H9 (cell line): Measurements from ENCODE around the gene ADAMTS17. TPM values are rescaled to one million over a fixed set of nuclear protein-coding genes. Genes with fewer than 3 reads are reported as not detected.
A peak's percentile ranks its signal among the peaks of the same experiment; 100 is the strongest.

Source experiments
- DNase-seq: peaks from one replicate; pipeline ENCODE4 v3.0.0-alpha.2; 2017
- H2AFZ ChIP-seq: one replicate; pipeline ENCODE4 v1.6.1; 2013; ENCODE audit warnings: mild to moderate bottlenecking, low read length, control low read depth, moderate library complexity
- H2AK5ac ChIP-seq: 2 replicates; pipeline ENCODE4 v1.6.1; 2013; ENCODE audit warnings: low read length, control low read depth, mixed read lengths; ENCODE audit not compliant: insufficient read length
- H2BK120ac ChIP-seq: one replicate; pipeline ENCODE4 v1.6.1; 2013; ENCODE audit warnings: low read depth, mild to moderate bottlenecking, low read length, control low read depth, inconsistent platforms; ENCODE audit not compliant: poor library complexity, severe bottlenecking
- H2BK12ac ChIP-seq: 2 replicates; pipeline ENCODE4 v1.6.1; 2013; ENCODE audit warnings: low read length, control low read depth, mixed read lengths, low read depth; ENCODE audit not compliant: insufficient read length
- H2BK15ac ChIP-seq: 2 replicates; pipeline ENCODE4 v1.6.1; 2013; ENCODE audit warnings: low read depth, low read length, control low read depth
- H2BK20ac ChIP-seq: one replicate; pipeline ENCODE4 v1.6.1; 2013; ENCODE audit warnings: low read depth, mild to moderate bottlenecking, low read length, control low read depth, inconsistent platforms; ENCODE audit not compliant: poor library complexity, severe bottlenecking
- H2BK5ac ChIP-seq: 2 replicates; pipeline ENCODE4 v1.6.1; 2013; ENCODE audit warnings: low read length, control low read depth, mixed read lengths; ENCODE audit not compliant: insufficient read length
- H3K14ac ChIP-seq: 2 replicates; pipeline ENCODE4 v1.6.1; 2013; ENCODE audit warnings: low read length, control low read depth; ENCODE audit not compliant: insufficient read depth
- H3K18ac ChIP-seq: 2 replicates; pipeline ENCODE4 v1.6.1; 2013; ENCODE audit warnings: low read depth, mild to moderate bottlenecking, mixed read lengths, low read length, control low read depth; ENCODE audit not compliant: insufficient read length
- H3K23ac ChIP-seq: 2 replicates; pipeline ENCODE4 v1.6.1; 2013; ENCODE audit warnings: low read length, control low read depth, mixed read lengths, low read depth; ENCODE audit not compliant: insufficient read length
- H3K23me2 ChIP-seq: 2 replicates; pipeline ENCODE4 v1.6.1; 2013; ENCODE audit warnings: low read depth, mild to moderate bottlenecking, mixed read lengths, low read length, control low read depth; ENCODE audit not compliant: insufficient read length, poor library complexity, severe bottlenecking
- H3K27ac ChIP-seq: 2 replicates; pipeline ENCODE4 v1.5.1; 2013; ENCODE audit warnings: low read length, control low read depth, mixed read lengths, low read depth; ENCODE audit not compliant: insufficient read length
- H3K27me3 ChIP-seq: 2 replicates; pipeline ENCODE4 v1.6.1; 2013; ENCODE audit warnings: low read length, control low read depth, inconsistent platforms; ENCODE audit not compliant: insufficient read depth
- H3K4ac ChIP-seq: 2 replicates; pipeline ENCODE4 v1.6.1; 2013; ENCODE audit warnings: low read depth, mild to moderate bottlenecking, control low read depth, inconsistent platforms, low read length, moderate library complexity
- H3K4me1 ChIP-seq: 2 replicates; pipeline ENCODE4 v1.6.1; 2013; ENCODE audit warnings: low read length, control low read depth, inconsistent platforms; ENCODE audit not compliant: insufficient read depth
- H3K4me2 ChIP-seq: 2 replicates; pipeline ENCODE4 v1.6.1; 2013; ENCODE audit warnings: low read length, control low read depth, mixed read lengths; ENCODE audit not compliant: insufficient read length, insufficient read depth
- H3K56ac ChIP-seq: 2 replicates; pipeline ENCODE4 v1.6.1; 2013; ENCODE audit warnings: low read depth, mild to moderate bottlenecking, mixed read lengths, low read length, control low read depth; ENCODE audit not compliant: insufficient read length
- H3K79me1 ChIP-seq: 2 replicates; pipeline ENCODE4 v1.6.1; 2013; ENCODE audit warnings: low read depth, mild to moderate bottlenecking, moderate library complexity, low read length, control low read depth, inconsistent platforms; ENCODE audit not compliant: insufficient read depth, poor library complexity, severe bottlenecking
- H3K79me2 ChIP-seq: 2 replicates; pipeline ENCODE4 v1.6.1; 2013; ENCODE audit warnings: low read length, control low read depth, inconsistent platforms; ENCODE audit not compliant: insufficient read depth
- H3K9ac ChIP-seq: 2 replicates; pipeline ENCODE4 v1.6.1; 2013; ENCODE audit warnings: low read length, control low read depth, mixed read lengths; ENCODE audit not compliant: insufficient read length; ENCODE audit errors: extremely low read depth
- H3K9me3 ChIP-seq: one replicate; pipeline ENCODE4 v1.6.1; 2013; ENCODE audit warnings: low read depth, low read length, inconsistent platforms; ENCODE audit not compliant: control insufficient read depth
- H3T11ph ChIP-seq: one replicate; pipeline ENCODE4 v1.6.1; 2013; ENCODE audit warnings: mild to moderate bottlenecking, low read length, control low read depth, inconsistent platforms
- H4K20me1 ChIP-seq: one replicate; pipeline ENCODE4 v1.6.1; 2013; ENCODE audit not compliant: control insufficient read depth, insufficient read length, insufficient read depth
- H4K5ac ChIP-seq: 2 replicates; pipeline ENCODE4 v1.6.1; 2013; ENCODE audit warnings: low read depth, mild to moderate bottlenecking, mixed read lengths, low read length, control low read depth; ENCODE audit not compliant: insufficient read length
- H4K8ac ChIP-seq: replicated peaks from 2 replicates; pipeline ENCODE4 v1.6.1; 2013; ENCODE audit warnings: low read length, control low read depth, mixed read lengths, low read depth; ENCODE audit not compliant: insufficient read length
- H4K91ac ChIP-seq: 2 replicates; pipeline ENCODE4 v1.6.1; 2013; ENCODE audit warnings: low read depth, mild to moderate bottlenecking, moderate library complexity, mixed read lengths, low read length, control low read depth; ENCODE audit not compliant: insufficient read length
- H3K27ac Mint-ChIP-seq, 3 experiments: 2 replicates in 2 of 3; 3 replicates in 1 of 3; pipeline ENCODE4 v1.8.0; 2020 to 2021; ENCODE audit warnings: mixed read lengths in 3 of 3, mild to moderate bottlenecking in 1 of 3, moderate library complexity in 1 of 3
- H3K27me3 Mint-ChIP-seq: 2 replicates; pipeline ENCODE4 v1.8.0; 2021; ENCODE audit warnings: low read depth, mild to moderate bottlenecking, moderate library complexity, mixed read lengths
- H3K36me3 Mint-ChIP-seq, 3 experiments: 2 replicates in 2 of 3; 3 replicates in 1 of 3; pipeline ENCODE4 v1.8.0; 2020 to 2021; ENCODE audit warnings: low read depth in 3 of 3, mixed read lengths in 3 of 3; ENCODE audit not compliant: insufficient read depth in 1 of 3
- H3K4me1 Mint-ChIP-seq, 2 experiments: 2 replicates each; pipeline ENCODE4 v1.8.0; 2020; ENCODE audit warnings: mixed read lengths in 2 of 2
- H3K4me3 Mint-ChIP-seq, 2 experiments: 2 replicates in 1 of 2; 3 replicates in 1 of 2; pipeline ENCODE4 v1.8.0; 2020 to 2021; ENCODE audit warnings: mild to moderate bottlenecking in 2 of 2, mixed read lengths in 2 of 2, moderate library complexity in 1 of 2
- H3K9me3 Mint-ChIP-seq, 2 experiments: 2 replicates in 1 of 2; 3 replicates in 1 of 2; pipeline ENCODE4 v1.8.0; 2020; ENCODE audit warnings: mild to moderate bottlenecking in 2 of 2, mixed read lengths in 2 of 2, moderate library complexity in 1 of 2
- WGBS: extraction: QIAGEN DNeasy Blood & Tissue Kit; methylation state at CpG from one replicate; pipeline ENCODE4 v1.1.7; 2013; ENCODE audit warnings: missing lambda C conversion rate, low lambda C conversion rate, mixed read lengths; ENCODE audit not compliant: insufficient read length; ENCODE audit errors: extremely low coverage; 5-methylcytosine and 5-hydroxymethylcytosine counted together
- total RNA-seq: library from RNA; stranded (reverse); gene quantifications from 2 replicates; pipeline ENCODE4 v1.2.1, GENCODE V29; 2021
- TF ChIP-seq, protein P1 (sequence below): fragments of 200-600 bp; sonication (generic); conservative IDR thresholded peaks from 3 replicates; pipeline ENCODE4 v1.8.0; 2021; ENCODE audit warnings: antibody characterized with exemption, mild to moderate bottlenecking

The ADAMTS17 gene
- total RNA-seq, 1 experiment from 2014 or later, result 2.9 TPM

- H2AK5ac ChIP-seq, result no peak overlapping the region
- H4K91ac ChIP-seq, result no peak overlapping the region
- no peaks in the 10 kb centered on the region for H3K23me2 ChIP-seq
- peak overlapping the region; percentile 48; the same call in 1 of the 2 replicates for H2BK15ac ChIP-seq
- WGBS, result no CpG with 5 or more reads among the region's 10 CpGs
- DNase-seq, result no peak
- H2BK120ac ChIP-seq, result no peak overlapping the region
- no peak overlapping the region for H3K56ac ChIP-seq
- Mint-ChIP-seq H3K27me3 (peaks cover 4% of the 10 kb centered on the region; the same call in 1 of the 2 replicates), H3K4me1 (no peaks in the 10 kb centered on the region), H3K9me3 (peaks cover 64 to 70% of the 10 kb centered on the region in 2 experiments), H3K36me3 (peaks cover 19 to 47% (median 33%) of the 10 kb centered on the region in 3 experiments), H3K27ac (no peak overlapping the region), H3K4me3 (no peak overlapping the region)
- H3K79me1 ChIP-seq, result no peaks in the 10 kb centered on the region
- no peaks in the 10 kb centered on the region for H4K20me1 ChIP-seq
- no peaks in the 10 kb centered on the region for H3K27me3 ChIP-seq
- H2BK5ac ChIP-seq, result no peak overlapping the region
- H3K23ac ChIP-seq, result no peak overlapping the region
- no peak overlapping the region for H3K4ac ChIP-seq
- H4K8ac ChIP-seq, result no peak overlapping the region
- peaks cover 35% of the 10 kb centered on the region for H3K9me3 ChIP-seq
- no peak overlapping the region for H3K27ac ChIP-seq
- H3K4me2 ChIP-seq, result no peak overlapping the region
- H3T11ph ChIP-seq, result no peak overlapping the region
- no peak overlapping the region for H2AFZ ChIP-seq
- H2BK12ac ChIP-seq, result no peak overlapping the region
- TF ChIP-seq, protein P1, sequence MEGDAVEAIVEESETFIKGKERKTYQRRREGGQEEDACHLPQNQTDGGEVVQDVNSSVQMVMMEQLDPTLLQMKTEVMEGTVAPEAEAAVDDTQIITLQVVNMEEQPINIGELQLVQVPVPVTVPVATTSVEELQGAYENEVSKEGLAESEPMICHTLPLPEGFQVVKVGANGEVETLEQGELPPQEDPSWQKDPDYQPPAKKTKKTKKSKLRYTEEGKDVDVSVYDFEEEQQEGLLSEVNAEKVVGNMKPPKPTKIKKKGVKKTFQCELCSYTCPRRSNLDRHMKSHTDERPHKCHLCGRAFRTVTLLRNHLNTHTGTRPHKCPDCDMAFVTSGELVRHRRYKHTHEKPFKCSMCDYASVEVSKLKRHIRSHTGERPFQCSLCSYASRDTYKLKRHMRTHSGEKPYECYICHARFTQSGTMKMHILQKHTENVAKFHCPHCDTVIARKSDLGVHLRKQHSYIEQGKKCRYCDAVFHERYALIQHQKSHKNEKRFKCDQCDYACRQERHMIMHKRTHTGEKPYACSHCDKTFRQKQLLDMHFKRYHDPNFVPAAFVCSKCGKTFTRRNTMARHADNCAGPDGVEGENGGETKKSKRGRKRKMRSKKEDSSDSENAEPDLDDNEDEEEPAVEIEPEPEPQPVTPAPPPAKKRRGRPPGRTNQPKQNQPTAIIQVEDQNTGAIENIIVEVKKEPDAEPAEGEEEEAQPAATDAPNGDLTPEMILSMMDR, result no peak
- H3K9ac ChIP-seq, result no peak overlapping the region
- H3K4me1 ChIP-seq, result no peaks in the 10 kb centered on the region
- no peak overlapping the region for H2BK20ac ChIP-seq
- no peaks in the 10 kb centered on the region for H3K79me2 ChIP-seq
- H4K5ac ChIP-seq, result no peak overlapping the region
- H3K14ac ChIP-seq, result no peak overlapping the region
- H3K18ac ChIP-seq, result no peak overlapping the region
These were observed 42.3 kb upstream of the ADAMTS17 start for GRCh38 chr15:100384108-100384410.
